Peyer's patch (tissue), 4 donors: ENCODE data around the gene GPR61.

Source experiments
- CTCF ChIP-seq, 6 experiments: fragments of 450-650 bp in 4 of 6; fragments of 200-600 bp in 2 of 6; sonication (generic) in 1 of 6; IDR thresholded peaks; one replicate each; pipeline ENCODE4 v1.5.1; 2017 to 2019; ENCODE audit warnings: antibody characterized with exemption in 6 of 6, mild to moderate bottlenecking in 3 of 6, moderate library complexity in 1 of 6
- POLR2A ChIP-seq, 2 donors: fragments of 450-650 bp; IDR thresholded peaks; one replicate each; pipeline ENCODE4 v1.5.1; 2017; ENCODE audit warnings: antibody characterized with exemption in 2 of 2, mild to moderate bottlenecking in 2 of 2, moderate library complexity in 2 of 2

GRCh38 chr1:109586055-109586454 is 46.4 kb downstream of the GPR61 start:
- TF ChIP-seq POLR2A (IDR thresholded peaks at IDR 0.05) (no peak), CTCF (IDR thresholded peaks at IDR 0.05) (no peak)
